PC-3 (cell line): ENCODE measurements around the gene AGAP5. TPM values are rescaled to one million over a fixed set of nuclear protein-coding genes. Genes with fewer than 3 reads are reported as not detected.

Experiments used
- ATAC-seq: fragments of 200-7000 bp; cut with Tn5 transposase; 2 replicates; pipeline ENCODE4 v1.9.1; 2020; ENCODE audit warnings: mild to moderate bottlenecking, moderate library complexity
- BruUV-seq: library from RNA; stranded (reverse); fragments of 400-500 nt; replicated peaks from 2 replicates; lab custom pipeline; 2021; lab: Mats Ljungman, UMichigan
- CTCF ChIA-PET: fragments of 300-600 bp; sonication (Branson Sonifier 250); formaldehyde crosslinking; loops from one replicate; lab custom pipeline; 2022; ENCODE audit warnings: antibody characterized with exemption; lab: Charles Lee
- POLR2A ChIA-PET: fragments of 300-600 bp; sonication (Branson Sonifier 250); formaldehyde crosslinking; loops from one replicate; lab custom pipeline; 2022; ENCODE audit warnings: antibody characterized with exemption; ENCODE audit not compliant: unreplicated experiment; lab: Charles Lee
- DNase-seq: peaks from one replicate; pipeline ENCODE4 v3.0.0-alpha.2; 2015
- H2AFZ ChIP-seq: fragments of 300-600 bp; sonication (generic); 2 replicates; pipeline ENCODE4 v1.6.0; 2016; ENCODE audit warnings: antibody characterized with exemption, low read length
- H3F3A ChIP-seq: fragments of 300-600 bp; sonication (generic); one replicate; pipeline ENCODE4 v1.6.0; 2017; ENCODE audit warnings: antibody characterized with exemption, low read length, control low read depth, mild to moderate bottlenecking; ENCODE audit not compliant: unreplicated experiment
- H3K27ac ChIP-seq: fragments of 300-600 bp; sonication (generic); 2 replicates; pipeline ENCODE4 v1.5.1; 2016; ENCODE audit warnings: mild to moderate bottlenecking, low read length
- H3K27me3 ChIP-seq: fragments of 300-600 bp; sonication (generic); 2 replicates; pipeline ENCODE4 v1.6.1; 2016; ENCODE audit warnings: low read length, mixed read lengths
- H3K36me3 ChIP-seq: fragments of 300-600 bp; sonication (generic); 2 replicates; pipeline ENCODE4 v1.6.1; 2016; ENCODE audit warnings: low read depth, mixed run types, low read length, mixed read lengths
- H3K4me1 ChIP-seq: fragments of 300-600 bp; sonication (generic); 2 replicates; pipeline ENCODE4 v1.5.1; 2016; ENCODE audit warnings: low read length; ENCODE audit not compliant: insufficient read depth
- H3K4me2 ChIP-seq: fragments of 300-600 bp; sonication (generic); 2 replicates; pipeline ENCODE4 v1.6.0; 2016; ENCODE audit warnings: low read length
- H3K4me3 ChIP-seq: fragments of 300-600 bp; sonication (generic); 2 replicates; pipeline ENCODE4 v1.5.1; 2016; ENCODE audit warnings: mild to moderate bottlenecking, low read length, mixed read lengths
- H3K79me2 ChIP-seq: fragments of 300-600 bp; sonication (generic); 2 replicates; pipeline ENCODE4 v1.6.1; 2017; ENCODE audit warnings: low read length, mixed read lengths
- H3K9ac ChIP-seq: fragments of 300-600 bp; sonication (generic); 2 replicates; pipeline ENCODE4 v1.6.0; 2016; ENCODE audit warnings: mild to moderate bottlenecking, low read length
- H3K9me2 ChIP-seq: fragments of 300-600 bp; sonication (generic); replicated peaks from 2 replicates; pipeline ENCODE4 v1.6.1; 2016; ENCODE audit warnings: mixed run types, low read length, mixed read lengths
- H3K9me3 ChIP-seq: fragments of 300-600 bp; sonication (generic); 2 replicates; pipeline ENCODE4 v1.6.1; 2016; ENCODE audit warnings: low read length, mixed read lengths
- H4K20me1 ChIP-seq: fragments of 300-600 bp; sonication (generic); 2 replicates; pipeline ENCODE4 v1.6.1; 2016; ENCODE audit warnings: low read length, mixed read lengths
- EZH2 ChIP-seq: fragments of 300-600 bp; sonication (generic); IDR thresholded peaks from one replicate; pipeline ENCODE4 v1.6.1; 2017; ENCODE audit warnings: antibody characterized with exemption, mild to moderate bottlenecking, low read length; ENCODE audit not compliant: unreplicated experiment
- EZH2phosphoT487 ChIP-seq: fragments of 300-600 bp; sonication (generic); IDR thresholded peaks from 2 replicates; pipeline ENCODE4 v1.6.1; 2018; ENCODE audit warnings: mild to moderate bottlenecking, antibody characterized with exemption, low read length, borderline replicate concordance
- intact Hi-C: fragments of 100-400 bp; cut with micrococcal nuclease; formaldehyde crosslinking; loops from 2 replicates; pipeline ENCODE4 v1.9.0; 2023
- total RNA-seq: library from RNA; depleted of rRNA; stranded (reverse); fragments of >200 nt; gene quantifications from 2 replicates; pipeline ENCODE4 v1.2.3, GENCODE V29; 2014
- TF ChIP-seq, protein P1 (sequence below): fragments of 300-600 bp; sonication (generic); conservative IDR thresholded peaks from 2 replicates; pipeline ENCODE4 v1.5.1; 2017; ENCODE audit warnings: antibody characterized with exemption, low read depth, mild to moderate bottlenecking, low read length

Gene AGAP5
- total RNA-seq, 1 experiment from 2014 or later: 15.0 TPM

DNA sequence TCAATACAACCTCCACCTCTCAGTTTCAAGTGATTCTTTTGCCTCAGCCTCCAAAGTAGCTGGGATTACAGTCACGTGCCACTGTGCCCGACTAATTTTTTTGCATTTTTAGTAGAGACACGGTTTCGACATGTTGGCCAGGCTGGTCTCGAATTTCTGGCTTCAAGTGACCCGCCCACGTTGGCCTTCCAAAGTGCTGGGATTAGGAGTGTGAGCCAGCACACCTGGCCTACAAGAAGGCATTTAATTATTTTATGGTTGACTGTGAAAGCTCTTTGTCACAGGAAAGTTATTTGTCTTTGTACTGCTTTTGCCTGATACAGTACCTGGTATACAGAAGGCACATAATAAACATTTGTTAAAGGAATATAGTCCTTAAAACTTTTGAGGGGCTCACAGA, 69.5 kb downstream of the AGAP5 start:
- no peaks in the 10 kb centered on the region for H3K9me2 ChIP-seq
- ATAC-seq: no peak
- H3K79me2 ChIP-seq: peaks cover 38% of the 10 kb centered on the region
- TF ChIP-seq EZH2phosphoT487 (no peak), EZH2 (no peak)
- TF ChIP-seq, protein P1, sequence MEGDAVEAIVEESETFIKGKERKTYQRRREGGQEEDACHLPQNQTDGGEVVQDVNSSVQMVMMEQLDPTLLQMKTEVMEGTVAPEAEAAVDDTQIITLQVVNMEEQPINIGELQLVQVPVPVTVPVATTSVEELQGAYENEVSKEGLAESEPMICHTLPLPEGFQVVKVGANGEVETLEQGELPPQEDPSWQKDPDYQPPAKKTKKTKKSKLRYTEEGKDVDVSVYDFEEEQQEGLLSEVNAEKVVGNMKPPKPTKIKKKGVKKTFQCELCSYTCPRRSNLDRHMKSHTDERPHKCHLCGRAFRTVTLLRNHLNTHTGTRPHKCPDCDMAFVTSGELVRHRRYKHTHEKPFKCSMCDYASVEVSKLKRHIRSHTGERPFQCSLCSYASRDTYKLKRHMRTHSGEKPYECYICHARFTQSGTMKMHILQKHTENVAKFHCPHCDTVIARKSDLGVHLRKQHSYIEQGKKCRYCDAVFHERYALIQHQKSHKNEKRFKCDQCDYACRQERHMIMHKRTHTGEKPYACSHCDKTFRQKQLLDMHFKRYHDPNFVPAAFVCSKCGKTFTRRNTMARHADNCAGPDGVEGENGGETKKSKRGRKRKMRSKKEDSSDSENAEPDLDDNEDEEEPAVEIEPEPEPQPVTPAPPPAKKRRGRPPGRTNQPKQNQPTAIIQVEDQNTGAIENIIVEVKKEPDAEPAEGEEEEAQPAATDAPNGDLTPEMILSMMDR: no peak
- H2AFZ ChIP-seq: no peak overlapping the region
- DNase-seq: no peak
- no peak overlapping the region for H3K9ac ChIP-seq
- H4K20me1 ChIP-seq: no peaks in the 10 kb centered on the region
- intact Hi-C loops: no loop called here
- no peaks in the 10 kb centered on the region for H3F3A ChIP-seq
- H3K4me3 ChIP-seq: no peak overlapping the region
- no peaks in the 10 kb centered on the region for H3K27me3 ChIP-seq
- BruUV-seq: no TSS peak
- no peak overlapping the region for H3K27ac ChIP-seq
- no peaks in the 10 kb centered on the region for H3K9me3 ChIP-seq
- no peak overlapping the region for H3K4me2 ChIP-seq
- POLR2A ChIA-PET: no interaction called here
- peaks cover 14% of the 10 kb centered on the region for H3K4me1 ChIP-seq
- H3K36me3 ChIP-seq: no peaks in the 10 kb centered on the region
- CTCF ChIA-PET: interaction anchor here (0.6 kb wide), 1 partner anchor 15 kb away, joined by 3 read pairs; no protein-coding TSS in a partner anchor

DNA sequence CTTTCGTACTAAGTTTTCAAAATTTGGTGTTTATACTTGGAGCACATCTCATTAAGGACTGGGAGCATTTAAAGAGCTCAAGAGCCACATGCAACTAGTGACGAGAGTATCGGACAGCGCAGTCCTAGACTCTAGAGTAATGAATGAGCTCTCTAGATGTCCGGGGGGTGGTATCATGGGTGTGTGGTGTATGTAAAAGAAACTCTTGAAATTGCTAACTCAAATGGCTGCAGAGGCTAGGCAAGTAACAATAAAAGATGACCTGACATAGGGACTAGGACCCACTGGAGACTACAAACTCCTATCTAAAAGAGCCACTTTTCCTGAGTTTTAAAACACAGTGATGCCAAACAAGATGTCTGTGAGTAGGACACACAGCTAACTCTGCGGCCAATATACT, 70.6 kb downstream of the AGAP5 start:
- Histone ChIP-seq H3K9me2 (no peaks in the 10 kb centered on the region), H3K9me3 (no peaks in the 10 kb centered on the region), H3K79me2 (peaks cover 48% of the 10 kb centered on the region), H3K27ac (no peak overlapping the region), H3K9ac (no peak overlapping the region), H4K20me1 (no peaks in the 10 kb centered on the region), H3K36me3 (no peaks in the 10 kb centered on the region), H3K4me2 (peak overlapping the region; percentile 85), H3K27me3 (no peaks in the 10 kb centered on the region), H3K4me1 (peaks cover 14% of the 10 kb centered on the region), H2AFZ (no peak overlapping the region), H3F3A (no peaks in the 10 kb centered on the region), H3K4me3 (no peak overlapping the region)
- intact Hi-C loops: no loop called here
- POLR2A ChIA-PET: interaction anchor here (0.6 kb wide), 2 partner anchors 103 to 125 kb away, joined by 5 to 8 read pairs; no protein-coding TSS in a partner anchor
- ATAC-seq: no peak
- BruUV-seq: no TSS peak
- CTCF ChIA-PET: interaction anchor here (0.6 to 1.2 kb wide), 2 partner anchors 15 to 124 kb away, joined by 3 to 5 read pairs; no protein-coding TSS in a partner anchor
- DNase-seq: no peak
- TF ChIP-seq, protein P1: no peak
